Tibial nerve (tissue), 4 donors: ENCODE data around the gene CAPN3. TPM values are rescaled to one million over a fixed set of nuclear protein-coding genes. Genes with fewer than 3 reads are reported as not detected.
A peak's percentile ranks its signal among the peaks of the same experiment; 100 is the strongest.

Experiments
- DNase-seq, 2 donors: peaks; one replicate each; pipeline ENCODE4 v3.0.0-alpha.2; 2019; ENCODE audit warnings: low spot score in 2 of 2
- H3K27ac ChIP-seq, 4 donors: fragments of 200-600 bp; sonication (generic) in 3 of 4; one replicate each; pipeline ENCODE4 v1.5.1; 2017 to 2019; ENCODE audit warnings: mild to moderate bottlenecking in 1 of 4
- H3K27me3 ChIP-seq, 2 donors: fragments of 200-600 bp; sonication (generic) in 1 of 2; one replicate each; pipeline versions ENCODE4 v1.5.1 to v1.6.0; 2017 to 2019
- H3K36me3 ChIP-seq, 3 donors: fragments of 200-600 bp; sonication (generic); one replicate each; pipeline ENCODE4 v1.5.1; 2018 to 2019
- H3K4me1 ChIP-seq, 4 donors: fragments of 200-600 bp; sonication (generic) in 3 of 4; one replicate each; pipeline ENCODE4 v1.5.1; 2017 to 2019
- H3K4me3 ChIP-seq, 4 donors: fragments of 200-600 bp; sonication (generic) in 3 of 4; one replicate each; pipeline ENCODE4 v1.5.1; 2017 to 2019; ENCODE audit warnings: mild to moderate bottlenecking in 1 of 4, moderate library complexity in 1 of 4
- H3K9me3 ChIP-seq, 4 donors: fragments of 200-600 bp; sonication (generic) in 3 of 4; one replicate each; pipeline ENCODE4 v1.5.1; 2017 to 2019
- CTCF ChIP-seq, 5 experiments: fragments of 200-600 bp in 3 of 5; fragments of 450-650 bp in 2 of 5; sonication (generic) in 3 of 5; IDR thresholded peaks; one replicate each; pipeline ENCODE4 v1.5.1; 2016 to 2019; ENCODE audit warnings: antibody characterized with exemption in 5 of 5, mild to moderate bottlenecking in 3 of 5, moderate library complexity in 2 of 5
- EP300 ChIP-seq, 2 donors: sonication (generic); formaldehyde crosslinking; IDR thresholded peaks; one replicate each; pipeline ENCODE4 v1.6.1; 2017; ENCODE audit warnings: antibody characterized with exemption in 2 of 2, mild to moderate bottlenecking in 1 of 2
- POLR2A ChIP-seq, 2 donors: fragments of 450-650 bp; IDR thresholded peaks; one replicate each; pipeline ENCODE4 v1.6.1; 2017; ENCODE audit warnings: antibody characterized with exemption in 2 of 2, mild to moderate bottlenecking in 2 of 2, moderate library complexity in 2 of 2
- WGBS, 2 donors: methylation state at CpG; one replicate each; pipeline ENCODE4 v1.1.5; 2018; 5-methylcytosine and 5-hydroxymethylcytosine counted together
- total RNA-seq, 4 donors: library from RNA; depleted of rRNA; stranded (reverse); fragments of >200 nt; gene quantifications; one replicate each; pipeline ENCODE4 v1.1.0, GENCODE V29; 2016

Gene CAPN3
- total RNA-seq, 4 donors from 2014 or later, result 16.1 to 34.9 (median 30.7) TPM

DNA sequence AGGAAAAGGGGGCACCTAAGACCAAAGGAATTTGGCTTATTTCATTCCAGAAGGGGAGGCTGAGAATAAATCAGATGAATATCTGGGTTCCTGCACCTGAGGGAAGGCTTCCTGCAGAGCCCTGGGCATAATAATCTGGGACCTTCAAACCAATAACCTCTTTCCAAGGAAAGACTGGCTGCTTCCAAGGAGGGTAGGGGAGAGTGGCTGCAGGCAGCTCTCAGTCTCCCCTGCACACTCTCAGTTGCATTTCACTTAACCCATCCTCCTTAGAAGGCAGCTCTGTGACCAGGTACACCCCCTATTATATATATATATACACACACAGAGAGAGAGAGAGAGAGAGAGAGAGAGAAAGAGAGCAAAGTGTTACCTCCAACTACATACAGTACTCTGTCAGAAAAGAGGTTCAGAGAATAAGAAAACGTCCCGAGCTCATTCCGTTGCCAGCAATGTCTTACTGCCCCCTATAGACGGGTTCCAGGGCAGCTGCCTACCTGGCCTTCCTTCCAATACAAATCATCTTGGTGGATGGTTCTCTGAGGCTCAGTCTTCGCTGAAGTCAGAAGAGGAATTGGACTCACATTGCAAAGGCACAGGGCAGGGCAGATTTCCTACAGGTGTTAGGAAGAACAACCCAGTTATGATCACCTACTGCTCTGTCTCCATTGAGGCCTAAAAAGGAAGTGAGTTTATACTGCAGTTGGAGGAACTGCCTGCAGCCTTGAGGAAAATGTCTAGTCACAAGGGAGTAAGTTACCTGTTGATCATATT lies 26.1 kb downstream of the CAPN3 start:
- Histone ChIP-seq H3K27me3 (no peaks in the 10 kb centered on the region), H3K4me1 (no peaks in the 10 kb centered on the region), H3K4me3 (no peak overlapping the region), H3K36me3 (peaks cover 0 to 65% (median 0%) of the 10 kb centered on the region in 3 donors), H3K27ac (no peak overlapping the region), H3K9me3 (no peaks in the 10 kb centered on the region)
- 29 to 43% methylated on average over 5 of the region's 5 CpGs for WGBS, 2 donors
- DNase-seq, result no peak
- TF ChIP-seq EP300 (IDR thresholded peaks at IDR 0.05) (no peak), CTCF (IDR thresholded peaks at IDR 0.05) (peak in 1 of 5 experiments; percentile 21), POLR2A (IDR thresholded peaks at IDR 0.05) (no peak)

GRCh38 chr15:42385980-42386700 lies 26.8 kb downstream of the CAPN3 start:
- no peak for DNase-seq
- H3K4me1 ChIP-seq, result no peaks in the 10 kb centered on the region
- H3K4me3 ChIP-seq, result no peak overlapping the region
- TF ChIP-seq POLR2A (IDR thresholded peaks at IDR 0.05) (no peak), EP300 (IDR thresholded peaks at IDR 0.05) (no peak), CTCF (IDR thresholded peaks at IDR 0.05) (no peak)
- 79 to 80% methylated on average over 12 of the region's 12 CpGs for WGBS, 2 donors
- no peaks in the 10 kb centered on the region for H3K27me3 ChIP-seq
- H3K9me3 ChIP-seq, result no peaks in the 10 kb centered on the region
- H3K27ac ChIP-seq, result no peak overlapping the region
- H3K36me3 ChIP-seq, result peaks cover 0 to 65% (median 0%) of the 10 kb centered on the region in 3 donors

DNA sequence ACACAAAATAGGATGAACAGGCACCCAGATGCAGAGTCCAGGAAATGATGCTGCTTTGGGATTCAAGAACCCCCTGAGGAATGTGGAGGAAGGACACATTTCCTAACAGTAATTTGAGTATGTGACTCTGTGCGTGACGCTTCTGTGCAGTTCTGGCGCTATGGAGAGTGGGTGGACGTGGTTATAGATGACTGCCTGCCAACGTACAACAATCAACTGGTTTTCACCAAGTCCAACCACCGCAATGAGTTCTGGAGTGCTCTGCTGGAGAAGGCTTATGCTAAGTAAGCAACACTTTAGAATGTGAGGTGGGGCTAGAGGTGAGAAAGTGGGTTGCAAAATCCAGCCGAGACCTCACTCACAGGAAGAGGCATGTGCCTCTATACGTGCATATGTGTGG lies 28.3 kb downstream of the CAPN3 start:
- H3K27me3 ChIP-seq, result no peaks in the 10 kb centered on the region
- no peaks in the 10 kb centered on the region for H3K9me3 ChIP-seq
- no peaks in the 10 kb centered on the region for H3K4me1 ChIP-seq
- DNase-seq, result no peak
- no peak overlapping the region for H3K27ac ChIP-seq
- peaks cover 0 to 65% (median 0%) of the 10 kb centered on the region in 3 donors for H3K36me3 ChIP-seq
- no peak for TF ChIP-seq POLR2A (IDR thresholded peaks at IDR 0.05)
- 73 to 77% methylated on average over 8 of the region's 8 CpGs for WGBS, 2 donors
- H3K4me3 ChIP-seq, result no peak overlapping the region

GRCh38 chr15:42392309-42393024 lies 33.2 kb downstream of the CAPN3 start:
- peak overlapping the region in 2 of 4 donors; percentile 2 to 35 for H3K27ac ChIP-seq
- TF ChIP-seq EP300 (IDR thresholded peaks at IDR 0.05) (no peak), POLR2A (IDR thresholded peaks at IDR 0.05) (no peak), CTCF (IDR thresholded peaks at IDR 0.05) (no peak)
- DNase-seq, result no peak
- no peaks in the 10 kb centered on the region for H3K27me3 ChIP-seq
- no peaks in the 10 kb centered on the region for H3K4me1 ChIP-seq
- H3K4me3 ChIP-seq, result no peak overlapping the region
- peaks cover 0 to 35% (median 0%) of the 10 kb centered on the region in 3 donors for H3K36me3 ChIP-seq
- no peaks in the 10 kb centered on the region for H3K9me3 ChIP-seq
- 55 to 63% methylated on average over 11 of the region's 11 CpGs for WGBS, 2 donors

- Histone ChIP-seq H3K36me3 (peaks cover 0 to 27% (median 0%) of the 10 kb centered on the region in 3 donors), H3K4me3 (no peak overlapping the region), H3K27me3 (no peaks in the 10 kb centered on the region), H3K4me1 (no peaks in the 10 kb centered on the region), H3K9me3 (no peaks in the 10 kb centered on the region), H3K27ac (no peak overlapping the region)
- no peak for DNase-seq
- 83 to 88% methylated on average over 13 of the region's 13 CpGs for WGBS, 2 donors
- TF ChIP-seq CTCF (IDR thresholded peaks at IDR 0.05) (no peak), EP300 (IDR thresholded peaks at IDR 0.05) (no peak), POLR2A (IDR thresholded peaks at IDR 0.05) (no peak)
Observed at GRCh38 chr15:42394106-42394505, 34.8 kb downstream of the CAPN3 start.
